Heart right ventricle (tissue), 16 donors: ENCODE data around the gene PRTN3. TPM values are rescaled to one million over a fixed set of nuclear protein-coding genes. Genes with fewer than 3 reads are reported as not detected.

Experiments used
- ATAC-seq, 8 donors: fragments of 200-7000 bp; cut with Tn5 transposase; one replicate each; pipeline ENCODE4 v1.9.1; 2020; ENCODE audit warnings: mild to moderate bottlenecking in 8 of 8, moderate library complexity in 8 of 8, moderate number of reproducible peaks in 1 of 8
- DNase-seq, 2 donors: peaks; one replicate each; pipeline ENCODE4 v3.0.0-alpha.2; 2020
- H3K27ac ChIP-seq, 10 donors: fragments of 200-600 bp; sonication (generic) in 2 of 10; one replicate each; pipeline versions ENCODE4 v1.5.0 to v1.8.0; 2020 to 2022; ENCODE audit warnings: mild to moderate bottlenecking in 3 of 10
- H3K27me3 ChIP-seq, 7 donors: fragments of 200-600 bp; one replicate each; pipeline ENCODE4 v1.8.0; 2021 to 2022; ENCODE audit warnings: mild to moderate bottlenecking in 2 of 7
- H3K36me3 ChIP-seq, 9 donors: fragments of 200-600 bp; sonication (generic) in 1 of 9; one replicate each; pipeline versions ENCODE4 v1.5.0 to v1.8.0; 2020 to 2022; ENCODE audit warnings: mild to moderate bottlenecking in 2 of 9
- H3K4me1 ChIP-seq, 9 donors: fragments of 200-600 bp; sonication (generic) in 1 of 9; one replicate each; pipeline versions ENCODE4 v1.5.0 to v1.8.0; 2020 to 2022; ENCODE audit warnings: mild to moderate bottlenecking in 4 of 9
- H3K4me3 ChIP-seq, 10 donors: fragments of 200-600 bp; sonication (generic) in 2 of 10; one replicate each; pipeline versions ENCODE4 v1.5.0 to v1.8.0; 2020 to 2022; ENCODE audit warnings: mild to moderate bottlenecking in 7 of 10, moderate library complexity in 2 of 10
- H3K9me3 ChIP-seq, 11 donors: fragments of 200-600 bp in 10 of 11; sonication (generic) in 2 of 11; one replicate each; pipeline versions ENCODE4 v1.5.0 to v1.8.0; 2013 to 2022; ENCODE audit warnings: mild to moderate bottlenecking in 2 of 11, control low read depth in 1 of 11, moderate library complexity in 1 of 11
- CTCF ChIP-seq, 9 donors: fragments of 200-600 bp; sonication (generic) in 2 of 9; IDR thresholded peaks; one replicate each; pipeline versions ENCODE4 v1.5.0 to v1.8.0; 2021 to 2022; ENCODE audit warnings: antibody characterized with exemption in 9 of 9, mild to moderate bottlenecking in 5 of 9, moderate library complexity in 1 of 9
- WGBS, 2 donors: extraction: QIAGEN DNeasy Blood & Tissue Kit; methylation state at CpG; one replicate each; pipeline ENCODE4 v1.1.7; 2013; ENCODE audit warnings: inconsistent platforms in 1 of 2; 5-methylcytosine and 5-hydroxymethylcytosine counted together
- intact Hi-C, 10 donors: fragments of 100-400 bp; cut with DNase I; formaldehyde crosslinking; loops; one replicate each; pipeline versions ENCODE4 v1.11.1 to v1.14.2; 2022
- polyA plus RNA-seq, 2 donors: library from polyadenylated mRNA; stranded (reverse); fragments of 200-250 nt; gene quantifications; one replicate each; pipeline ENCODE4 v1.2.3, GENCODE V29; 2013
- total RNA-seq, 10 donors: library from RNA; stranded (reverse); fragmentation: NEBNext Ultra II Directional in 3 of 10; extraction: Animal tissue kit (Norgen Biotek cat#: 25700) in 3 of 10; gene quantifications; one replicate each; pipeline versions ENCODE4 v1.2.1 to v1.2.4, GENCODE V29; 2021 to 2023
- donor health status: Arrhythmogenic right ventricular cardiomyopathy.
- donor health status: ischemic (EF 13 %, LVEDD 7.1; RV severe dilation, severe dysfunction).
- donor health status: healthy with polysubstance abuse.
- donor health status: DM: no; HTN: yes; CAD: no.
- donor health status: DM: no; HTN: no; CAD: no.
- donor health status: ischemic (EF 25% LVEDD 6.9; RV normal size, moderate dysfunction).
- donor health status: ischemic (EF 25% LVEDD 5.7; RV mildly dilated, moderate dysfunction).
- donor health status: healthy.
- donor health status: DM: yes; HTN: yes; CAD: no.
- donor health status: Ischemic cardiomyopathy.
- donor health status: ischemic (EF 35%, LVEDD 5.7; RV mildly dilated, moderate dysfunction).
- donor health status: nonischemic (EF 11% LVEDD 7.7; RV severe dilation, severe dysfunction).
- donor health status: DM: yes; HTN: yes; CAD: no.
- donor health status: PGD.
- donor health status: ischemic (EF 29% LVEDD 5.4; RV normal size, mild dysfunction).
- donor health status: nonischemic (EF 23%, LVEDD 6.1; RV moderate dilation, normal function).

PRTN3 gene
- total and polyA plus RNA-seq, 12 donors, result 0.12 TPM; not detected in 11

GRCh38 chr19:793806-794205 lies 47.0 kb upstream of the PRTN3 start:
- Histone ChIP-seq H3K4me3 (no peak overlapping the region), H3K27ac (no peak overlapping the region), H3K27me3 (no peaks in the 10 kb centered on the region), H3K4me1 (peaks cover 5 to 56% (median 45%) of the 10 kb centered on the region in 9 donors), H3K9me3 (no peaks in the 10 kb centered on the region), H3K36me3 (peaks cover 0 to 7% (median 0%) of the 10 kb centered on the region in 9 donors)
- DNase-seq (no peak), ATAC-seq (no peak)
- no peak for TF ChIP-seq CTCF (IDR thresholded peaks at IDR 0.05)
- intact Hi-C loops, result loop anchor here in 1 of 10 donors (10.0 kb wide), 1 partner anchor 61 kb away; the partner anchor contains the start of genes CFD and ELANE
- WGBS, 2 donors, result 93 to 94% methylated on average over 12 of the region's 12 CpGs

- no peak for TF ChIP-seq CTCF (IDR thresholded peaks at IDR 0.05)
- 87 to 89% methylated on average over 28 of the region's 28 CpGs for WGBS, 2 donors
Measured at GRCh38 chr19:795073-795611, 45.7 kb upstream of the PRTN3 start.

GRCh38 chr19:795691-796581 lies 44.9 kb upstream of the PRTN3 start:
- intact Hi-C loops, result loop anchor here in 2 of 10 donors (2.0 to 10.0 kb wide), 3 partner anchors 13 to 289 kb away; partner anchors contain the start of genes CFD (in 1 of the 2), ELANE (in 1 of the 2) and TPGS1 (in 1 of the 2)

More at GRCh38 chr19:795073-795611, 45.7 kb upstream of the PRTN3 start:
- H3K36me3 ChIP-seq, result peaks cover 0 to 21% (median 0%) of the 10 kb centered on the region in 9 donors
- no peak overlapping the region for H3K4me3 ChIP-seq
- no peaks in the 10 kb centered on the region for H3K9me3 ChIP-seq
- H3K27ac ChIP-seq, result peak overlapping the region in 4 of 10 donors; percentile 0 to 34 (median 7)
- ATAC-seq (no peak), DNase-seq (no peak)
- peaks cover 13 to 57% (median 47%) of the 10 kb centered on the region in 9 donors for H3K4me1 ChIP-seq
- H3K27me3 ChIP-seq, result no peaks in the 10 kb centered on the region
- intact Hi-C loops, result loop anchor here in 2 of 10 donors (5.0 to 10.0 kb wide), 2 partner anchors 60 to 288 kb away; partner anchors contain the start of genes CFD (in 1 of the 2), ELANE (in 1 of the 2) and TPGS1 (in 1 of the 2)

More at GRCh38 chr19:795691-796581, 44.9 kb upstream of the PRTN3 start:
- H3K27ac ChIP-seq, result peak overlapping the region in 9 of 10 donors; percentile 77 to 96 (median 91)
- peak overlapping the region; percentile 51 to 94 (median 80) for H3K4me3 ChIP-seq
- peaks cover 0 to 29% (median 0%) of the 10 kb centered on the region in 9 donors for H3K36me3 ChIP-seq
- ATAC-seq, result no peak
- DNase-seq, result no peak
- peaks cover 21 to 57% (median 52%) of the 10 kb centered on the region in 9 donors for H3K4me1 ChIP-seq
- WGBS, 2 donors, result 81 to 85% methylated on average over 39 of the region's 39 CpGs
- H3K27me3 ChIP-seq, result no peaks in the 10 kb centered on the region
- no peaks in the 10 kb centered on the region for H3K9me3 ChIP-seq
- no peak for TF ChIP-seq CTCF (IDR thresholded peaks at IDR 0.05)
